ENCODE measurements around the gene COL18A1. TPM values are rescaled to one million over a fixed set of nuclear protein-coding genes. Genes with fewer than 3 reads are reported as not detected.
A peak's percentile ranks its signal among the peaks of the same experiment; 100 is the strongest.

COL18A1 gene
- total RNA-seq, 1 donor from 2014 or later = 174 TPM

- DNase-seq = no peak
These were observed 131.5 kb downstream of the COL18A1 start for GRCh38 chr21:45536301-45537081.

GRCh38 chr21:45537111-45537745 is 132.3 kb downstream of the COL18A1 start:
- DNase-seq = no peak

- DNase-seq = no peak
These were observed 132.9 kb downstream of the COL18A1 start for GRCh38 chr21:45537746-45538291.

DNA sequence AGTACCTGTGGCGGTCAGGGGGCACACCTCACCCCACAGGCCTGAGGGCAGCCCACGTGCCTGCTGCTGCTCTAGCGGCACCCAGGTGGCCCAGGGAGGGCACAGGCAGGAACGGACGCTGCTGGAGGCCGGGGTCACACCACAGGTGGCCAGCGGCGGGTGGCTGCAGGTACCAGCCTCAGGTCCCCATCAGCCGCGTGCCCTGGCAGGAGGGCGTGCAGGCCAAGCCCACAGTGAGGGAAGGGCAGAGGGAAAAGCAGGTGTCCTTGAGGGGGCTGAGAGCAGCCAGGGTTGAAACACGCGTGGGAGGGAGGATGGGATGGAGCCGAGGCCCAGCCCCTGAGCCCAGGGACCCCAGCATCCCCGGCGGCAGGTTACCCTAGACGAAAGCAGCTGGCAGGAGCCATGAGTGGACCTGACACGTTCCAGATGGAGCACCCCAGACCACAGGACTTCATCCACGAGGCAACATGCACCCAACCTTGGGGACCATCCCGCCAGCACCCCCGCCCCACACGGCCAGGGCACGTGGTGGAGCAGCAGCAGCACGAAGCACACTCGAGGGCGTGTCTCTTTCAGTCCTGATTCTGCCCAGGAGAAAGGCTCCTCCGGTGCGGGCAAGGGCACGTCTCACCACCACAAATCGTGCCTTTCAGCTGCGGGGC is 133.5 kb downstream of the COL18A1 start:
- no peak for DNase-seq

GRCh38 chr21:45539046-45539795 is 134.3 kb downstream of the COL18A1 start:
- no peak for DNase-seq

GRCh38 chr21:45539796-45540600 is 135.0 kb downstream of the COL18A1 start:
- DNase-seq = no peak

DNA sequence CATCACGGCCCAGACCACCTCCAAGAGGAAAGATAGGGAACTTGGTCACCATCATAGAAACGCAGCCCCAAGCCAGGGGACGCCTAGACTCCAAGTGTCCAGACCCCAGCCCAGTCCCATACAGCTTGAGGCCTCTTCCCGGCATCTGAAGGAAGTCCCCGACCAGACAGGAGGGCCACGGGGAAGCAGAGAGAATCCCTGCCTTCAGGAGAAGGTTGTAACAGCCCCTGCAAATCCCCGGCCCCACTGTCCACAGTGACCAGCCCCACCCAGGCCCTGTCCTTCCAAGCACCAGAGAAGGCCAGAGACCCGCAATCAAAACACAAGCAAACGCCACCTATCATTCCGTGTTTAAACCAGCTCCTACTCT is 135.6 kb downstream of the COL18A1 start:
- no peak for DNase-seq

DNA sequence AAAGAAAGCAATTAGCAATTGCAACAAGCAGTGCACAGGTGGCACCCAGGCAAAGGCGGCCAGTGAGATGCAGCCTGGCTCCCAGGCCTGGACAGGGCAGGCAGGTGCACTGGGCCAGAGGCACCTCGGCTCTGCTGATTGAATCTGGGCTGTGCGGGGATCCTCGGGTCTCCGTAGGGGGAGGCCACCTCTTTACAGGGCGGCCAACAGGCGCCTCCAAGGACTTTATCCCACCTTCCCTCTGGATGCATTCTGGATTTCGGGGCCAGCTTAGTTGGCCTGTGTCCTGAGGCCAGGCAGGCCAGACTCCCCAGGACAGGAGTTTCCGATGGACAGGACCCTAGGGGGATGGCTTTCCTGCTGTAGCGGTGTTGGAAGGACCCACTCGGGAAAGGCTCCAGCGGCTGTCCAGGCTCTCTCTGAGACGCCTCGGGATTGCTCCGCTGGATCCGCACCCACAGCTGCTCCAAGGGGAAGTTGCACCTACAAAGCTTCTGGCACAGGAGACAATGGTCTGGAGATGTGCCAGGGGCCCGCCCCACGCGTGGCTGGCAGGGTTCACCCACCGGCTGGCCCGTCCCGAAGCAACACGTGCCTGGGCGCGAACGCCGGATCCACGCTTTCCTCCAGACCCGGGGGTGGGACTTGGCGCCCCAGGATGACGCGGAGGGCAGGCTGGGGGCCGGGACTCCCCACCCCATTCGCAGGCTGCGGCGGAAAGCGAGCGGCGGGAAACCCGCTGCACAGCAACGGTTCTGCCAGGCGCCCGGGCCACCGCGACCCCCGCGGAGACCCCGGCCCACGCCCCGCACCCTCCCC is 136.5 kb downstream of the COL18A1 start:
- DNase-seq = peak; percentile 70

GRCh38 chr21:45542242-45542666 is 137.3 kb downstream of the COL18A1 start, which contains the start of gene SLC19A1:
TSS of gene SLC19A1 (minus strand) at chr21:45542440. CDS start at chr21:45537959, 4,481 bp downstream.
- peak; percentile 82 for DNase-seq

GRCh38 chr21:45542667-45543370 is 137.9 kb downstream of the COL18A1 start:
- DNase-seq = peak; percentile 23

GRCh38 chr21:45543371-45543709 is 138.4 kb downstream of the COL18A1 start:
- DNase-seq = no peak

DNA sequence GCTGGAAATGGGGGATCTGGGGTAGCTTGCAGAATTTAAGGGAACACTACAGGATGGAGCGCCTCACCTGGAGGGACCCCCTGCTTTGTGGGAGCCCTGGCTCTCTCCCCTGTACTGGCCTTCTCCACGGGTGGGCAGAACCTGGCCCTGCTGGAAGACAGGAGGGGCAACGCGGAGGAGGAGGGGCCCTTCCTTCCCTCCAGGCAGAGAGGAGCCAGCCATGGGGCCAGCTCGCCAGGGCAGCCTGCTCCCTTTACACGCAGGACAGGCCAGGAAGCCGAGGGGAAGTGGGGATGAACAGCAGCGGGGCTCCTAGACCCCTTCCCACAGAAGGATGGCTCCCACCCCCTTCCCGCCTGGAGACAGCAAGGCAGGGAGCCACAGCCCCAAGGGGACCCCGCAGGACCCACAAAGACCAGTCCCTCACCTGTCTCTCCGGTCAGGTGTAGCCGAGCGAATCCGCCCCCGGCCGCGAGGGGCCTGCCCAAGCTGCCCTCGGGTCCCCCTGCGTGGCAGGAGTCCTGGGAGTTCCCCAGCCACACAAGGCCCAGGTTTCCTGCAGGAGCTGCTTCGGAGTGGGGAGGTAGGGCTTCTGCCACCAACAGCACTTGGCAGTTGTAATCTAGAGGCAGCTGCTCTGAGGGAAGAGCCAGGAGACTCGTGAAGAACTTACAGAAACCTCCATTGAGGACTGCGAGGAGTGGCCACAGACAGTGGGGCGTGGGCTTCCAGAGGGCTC is 138.9 kb downstream of the COL18A1 start:
- DNase-seq = peak; percentile 55

GRCh38 chr21:45544449-45545235 is 139.7 kb downstream of the COL18A1 start:
- no peak for DNase-seq

- no peak for DNase-seq
These were observed 140.2 kb downstream of the COL18A1 start for GRCh38 chr21:45545236-45545570.

- DNase-seq = no peak
These were observed 140.9 kb downstream of the COL18A1 start for GRCh38 chr21:45545691-45546531.

GRCh38 chr21:45546636-45547544 is 141.9 kb downstream of the COL18A1 start:
- no peak for DNase-seq
